ENCODE measurements around the gene DKKL1. TPM values are rescaled to one million over a fixed set of nuclear protein-coding genes. Genes with fewer than 3 reads are reported as not detected.

DKKL1 gene
- total RNA-seq, 2 donors from 2014 or later = not detected

DNA sequence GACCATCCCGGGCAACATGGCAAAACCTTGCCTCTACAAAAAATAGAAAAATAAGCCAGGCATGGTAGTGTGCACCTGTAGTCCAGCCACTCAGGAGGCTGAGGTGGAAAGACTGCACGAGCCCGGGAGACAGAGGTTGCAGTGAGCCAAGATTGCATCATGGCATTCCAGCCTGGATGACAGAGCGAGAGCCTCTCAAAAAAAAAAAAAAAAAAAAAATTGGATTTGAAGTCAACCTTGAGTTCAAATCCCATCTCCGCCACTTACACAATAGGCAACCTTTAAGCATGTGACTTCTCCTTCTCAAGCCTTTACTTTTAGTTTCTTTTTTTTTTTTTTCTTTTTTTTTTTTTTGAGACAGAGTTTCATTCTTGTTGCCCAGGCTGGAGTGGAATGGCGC, 36.4 kb downstream of the DKKL1 start:
- Mint-ChIP-seq H3K27ac (no peak overlapping the region), H3K27me3 (no peaks in the 10 kb centered on the region)
- ATAC-seq = no peak

DNA sequence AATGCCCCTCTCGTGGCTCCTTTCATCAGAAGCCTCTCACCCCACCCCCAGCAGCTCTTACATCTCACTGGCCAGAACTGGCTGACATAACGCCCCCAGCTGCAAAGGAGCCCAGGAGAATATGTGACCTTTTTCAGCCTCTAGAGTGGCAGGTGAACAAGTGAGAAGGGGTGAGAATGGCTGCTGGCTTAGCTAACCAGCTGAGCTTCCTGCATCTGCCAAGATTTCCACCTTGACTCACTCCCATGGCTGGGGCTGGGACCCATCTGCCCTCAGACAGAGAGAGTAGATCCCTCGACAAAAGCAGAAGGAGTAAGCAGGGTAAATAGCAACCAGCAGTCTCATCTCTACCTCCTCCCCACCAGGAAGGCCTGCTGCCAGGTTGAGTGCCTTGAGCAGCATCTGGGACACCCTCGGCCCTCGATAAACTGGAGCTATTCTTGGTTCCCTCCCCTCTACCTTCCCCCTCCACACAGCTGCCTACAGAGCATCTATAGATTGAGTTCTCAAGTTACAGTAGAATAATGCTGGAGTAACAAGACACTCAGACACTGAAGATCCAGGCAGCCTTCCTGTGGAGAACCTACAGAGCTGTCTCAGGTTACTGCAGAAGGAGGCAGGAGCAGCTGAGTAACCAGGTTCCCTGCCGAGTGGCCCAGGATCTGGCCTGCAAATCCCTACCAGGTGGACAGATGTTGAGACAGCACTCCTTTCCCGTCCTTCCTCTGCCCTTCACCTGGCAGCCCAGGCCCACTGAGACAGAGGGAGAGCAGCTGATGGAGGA, 39.9 kb downstream of the DKKL1 start:
- Mint-ChIP-seq H3K27me3 (no peaks in the 10 kb centered on the region), H3K27ac (peak overlapping the region; percentile 67), H3K4me1 (peaks cover 24% of the 10 kb centered on the region), H3K4me3 (no peak overlapping the region), H3K36me3 (ENCODE audit: low read depth) (peaks cover 2% of the 10 kb centered on the region)
- DNase-seq (no peak), ATAC-seq (no peak)
- H3K9me3 ChIP-seq (ENCODE audit: control insufficient read depth, low read length, poor library complexity, severe bottlenecking) = no peaks in the 10 kb centered on the region

More for the DNA sequence above, 36.4 kb downstream of the DKKL1 start:
- Mint-ChIP-seq H3K4me1 (peaks cover 21% of the 10 kb centered on the region), H3K4me3 (no peak overlapping the region), H3K36me3 (ENCODE audit: low read depth) (peaks cover 3% of the 10 kb centered on the region)
- DNase-seq = no peak
- H3K9me3 ChIP-seq (ENCODE audit: control insufficient read depth, low read length, poor library complexity, severe bottlenecking) = no peaks in the 10 kb centered on the region

DNA sequence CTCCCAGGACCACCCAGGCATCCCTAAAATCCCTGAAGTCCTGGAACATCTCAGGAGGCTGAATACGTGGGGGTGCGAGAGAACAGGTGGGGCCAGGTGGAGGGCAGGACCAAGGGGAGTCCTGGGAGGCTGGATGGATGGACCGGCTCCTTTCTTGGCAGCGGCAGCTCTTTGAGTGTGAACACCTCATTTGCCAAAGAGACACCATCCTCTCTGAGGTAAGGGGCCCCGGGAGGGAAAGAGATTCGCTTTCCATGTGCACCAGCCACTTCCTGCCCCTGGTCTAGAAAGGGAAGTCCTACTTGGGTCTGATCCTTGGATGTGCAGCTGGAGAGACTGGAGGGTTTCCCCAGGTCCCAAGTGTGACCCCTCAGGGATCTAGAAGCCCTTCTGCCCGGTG, 43.4 kb downstream of the DKKL1 start:
- no peaks in the 10 kb centered on the region for H3K9me3 ChIP-seq (ENCODE audit: control insufficient read depth, low read length, poor library complexity, severe bottlenecking)
- ATAC-seq = no peak
- no peak for DNase-seq
- peaks cover 47% of the 10 kb centered on the region for H3K4me1 Mint-ChIP-seq
- peak overlapping the region; percentile 95 for H3K27ac Mint-ChIP-seq
- peaks cover 2% of the 10 kb centered on the region for H3K36me3 Mint-ChIP-seq (ENCODE audit: low read depth)
- H3K4me3 Mint-ChIP-seq = no peak overlapping the region
- H3K27me3 Mint-ChIP-seq = no peaks in the 10 kb centered on the region

DNA sequence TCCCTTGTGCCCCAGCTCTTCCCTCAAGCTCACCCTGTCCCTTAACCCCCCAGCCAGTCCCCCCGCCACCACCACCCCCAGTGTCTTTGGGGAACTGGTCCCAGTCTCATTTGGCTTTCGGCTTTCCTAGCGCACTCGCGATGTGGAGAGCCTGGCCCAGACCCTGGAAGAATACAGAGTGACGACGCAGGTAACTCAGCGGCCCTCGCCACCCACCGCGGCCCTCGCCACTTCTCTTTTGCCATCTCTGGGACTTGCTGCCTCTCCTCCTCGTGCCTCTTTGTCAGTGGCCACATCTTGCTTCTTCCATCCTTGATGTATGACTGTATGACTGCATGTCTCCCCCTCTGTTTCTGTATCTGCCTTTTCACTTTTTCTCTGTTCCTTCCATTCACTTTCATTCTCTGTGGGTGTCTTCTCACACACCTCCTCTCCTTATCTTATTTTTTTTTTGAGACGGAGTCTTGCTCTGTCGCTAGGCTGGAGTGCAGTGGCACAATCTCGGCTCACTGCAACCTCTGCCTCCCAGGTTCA, 43.9 kb downstream of the DKKL1 start:
- Mint-ChIP-seq H3K27me3 (no peaks in the 10 kb centered on the region), H3K36me3 (ENCODE audit: low read depth) (peaks cover 2% of the 10 kb centered on the region), H3K4me3 (peak overlapping the region; percentile 79), H3K4me1 (peaks cover 51% of the 10 kb centered on the region), H3K27ac (peak overlapping the region; percentile 95)
- DNase-seq (no peak), ATAC-seq (no peak)
- no peaks in the 10 kb centered on the region for H3K9me3 ChIP-seq (ENCODE audit: control insufficient read depth, low read length, poor library complexity, severe bottlenecking)

DNA sequence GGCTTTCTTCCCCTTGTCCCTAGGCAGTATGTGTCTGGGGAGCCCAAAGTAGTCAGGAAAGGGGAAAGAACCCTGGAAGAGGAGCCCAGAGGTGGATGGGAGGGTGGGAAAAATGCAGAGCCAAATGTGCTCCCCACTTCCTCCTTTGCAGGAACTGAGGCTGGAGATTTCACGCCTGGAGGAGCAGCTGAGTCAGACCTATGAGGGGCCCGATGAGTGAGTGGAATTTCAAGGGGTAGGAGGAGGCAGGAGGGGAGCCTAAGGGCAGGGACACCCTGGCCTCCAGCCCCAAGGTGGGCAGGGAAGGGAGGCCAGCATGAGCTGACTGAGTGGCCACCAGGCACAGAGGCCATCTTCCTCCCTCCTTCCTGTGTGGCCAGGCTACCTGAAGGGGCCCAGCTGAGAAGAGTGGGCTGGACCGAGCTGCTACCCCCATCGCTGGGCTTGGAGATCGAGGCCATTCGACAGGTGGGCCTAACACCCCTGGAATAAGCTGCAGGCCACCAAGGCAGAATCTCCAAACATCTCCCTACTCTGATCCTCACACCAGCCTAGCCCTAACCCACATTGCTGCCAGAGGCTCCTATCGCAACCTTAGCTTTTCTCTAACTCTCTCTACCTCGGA, 45.3 kb downstream of the DKKL1 start:
- ATAC-seq = no peak
- Mint-ChIP-seq H3K36me3 (ENCODE audit: low read depth) (peaks cover 2% of the 10 kb centered on the region), H3K27ac (peak overlapping the region; percentile 95), H3K4me1 (peaks cover 52% of the 10 kb centered on the region), H3K4me3 (peak overlapping the region; percentile 79), H3K27me3 (no peaks in the 10 kb centered on the region)
- DNase-seq = no peak
- no peaks in the 10 kb centered on the region for H3K9me3 ChIP-seq (ENCODE audit: control insufficient read depth, low read length, poor library complexity, severe bottlenecking)

DNA sequence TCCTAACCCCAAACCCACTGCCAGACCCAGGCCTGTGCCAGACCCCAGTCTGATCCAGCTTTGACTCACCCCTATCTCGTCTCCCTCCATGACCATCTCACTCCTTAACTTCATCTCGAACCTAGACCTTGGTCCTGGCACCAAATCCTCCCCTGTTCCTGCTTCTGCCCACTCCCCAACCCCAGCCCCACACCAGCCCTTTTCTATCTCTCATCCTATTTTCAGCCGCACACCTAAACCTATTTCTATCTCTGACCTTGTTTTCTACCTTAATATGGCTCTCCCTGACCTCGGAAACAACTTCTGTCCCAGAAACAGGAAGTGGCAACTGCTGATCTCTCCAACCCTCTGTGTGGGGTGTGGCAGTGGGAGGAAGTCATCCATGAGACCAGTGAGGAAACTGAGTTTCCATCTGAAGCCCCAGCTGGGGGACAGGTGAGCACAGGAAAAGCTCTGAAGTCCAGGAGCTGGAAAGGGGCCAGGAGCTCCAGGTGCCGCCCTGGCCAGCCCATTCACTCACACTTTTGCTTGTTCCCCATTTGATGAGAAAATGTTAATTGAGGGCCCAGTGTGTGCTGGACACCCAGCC, 45.9 kb downstream of the DKKL1 start:
- no peak for DNase-seq
- H3K27ac Mint-ChIP-seq = peak overlapping the region; percentile 95
- H3K4me3 Mint-ChIP-seq = peak overlapping the region; percentile 71
- H3K4me1 Mint-ChIP-seq = peaks cover 52% of the 10 kb centered on the region
- peak; percentile 75 for ATAC-seq
- no peaks in the 10 kb centered on the region for H3K9me3 ChIP-seq (ENCODE audit: control insufficient read depth, low read length, poor library complexity, severe bottlenecking)
- peaks cover 2% of the 10 kb centered on the region for H3K36me3 Mint-ChIP-seq (ENCODE audit: low read depth)
- no peaks in the 10 kb centered on the region for H3K27me3 Mint-ChIP-seq

DNA sequence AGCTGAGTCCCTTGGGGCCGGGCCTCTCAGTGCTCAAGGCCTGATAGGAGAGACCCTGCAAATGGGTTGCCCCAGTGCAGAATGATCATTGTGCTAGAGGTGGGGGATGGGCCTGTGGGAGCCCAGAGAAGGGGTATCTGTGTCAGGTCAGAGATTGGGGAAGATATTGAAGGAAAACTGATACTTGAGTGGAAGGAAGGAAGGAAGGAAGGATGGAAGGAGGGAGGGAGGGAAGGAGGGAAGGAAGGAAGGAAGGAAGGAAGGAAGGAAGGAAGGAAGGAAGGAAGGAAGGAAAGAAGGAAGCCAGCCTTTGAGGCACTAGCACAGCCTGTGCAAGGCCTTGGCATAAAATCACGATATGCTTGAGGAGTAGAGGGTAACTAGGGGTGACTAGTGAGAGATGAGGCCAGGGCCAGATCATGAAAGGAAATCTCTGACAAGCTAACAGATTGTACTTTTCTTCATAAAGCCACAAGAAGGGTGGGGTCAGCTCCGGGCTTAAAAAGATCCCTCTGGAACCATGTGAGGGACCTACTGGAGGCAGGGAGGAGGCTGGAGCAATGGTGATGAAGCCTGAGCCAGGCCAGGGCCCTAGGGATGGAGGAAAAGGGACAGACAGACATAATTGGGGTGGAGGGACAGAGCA, 48.1 kb downstream of the DKKL1 start:
- no peak for ATAC-seq
- peak overlapping the region; percentile 42 for H3K4me3 Mint-ChIP-seq
- DNase-seq = no peak
- H3K36me3 Mint-ChIP-seq (ENCODE audit: low read depth) = peaks cover 2% of the 10 kb centered on the region
- peaks cover 52% of the 10 kb centered on the region for H3K4me1 Mint-ChIP-seq
- H3K27ac Mint-ChIP-seq = peak overlapping the region; percentile 95
- no peaks in the 10 kb centered on the region for H3K27me3 Mint-ChIP-seq
- H3K9me3 ChIP-seq (ENCODE audit: control insufficient read depth, low read length, poor library complexity, severe bottlenecking) = no peaks in the 10 kb centered on the region

DNA sequence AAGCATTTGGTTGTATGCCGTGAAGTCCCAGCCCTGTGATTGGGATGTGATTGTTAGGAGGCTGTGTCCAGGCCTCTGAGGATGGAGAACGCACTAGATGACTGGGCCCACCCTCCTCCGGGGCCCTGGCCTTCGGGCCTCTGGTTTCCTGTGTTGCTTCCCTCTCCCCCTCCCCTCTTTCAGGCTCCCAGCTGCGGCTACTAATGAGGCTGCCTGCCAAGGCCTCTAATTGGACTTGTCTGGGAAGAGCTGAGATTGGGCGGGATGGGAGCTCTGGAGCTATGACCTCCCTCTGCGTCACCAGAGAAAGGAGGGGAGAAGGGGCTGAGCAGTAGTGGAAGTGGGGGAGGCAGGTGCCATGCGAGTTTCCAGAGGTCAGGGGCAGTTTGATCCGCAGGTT, 49.7 kb downstream of the DKKL1 start:
- Mint-ChIP-seq H3K36me3 (ENCODE audit: low read depth) (peaks cover 2% of the 10 kb centered on the region), H3K4me1 (peaks cover 48% of the 10 kb centered on the region), H3K27ac (peak overlapping the region; percentile 32), H3K27me3 (peaks cover 10% of the 10 kb centered on the region), H3K4me3 (no peak overlapping the region)
- DNase-seq = no peak
- no peaks in the 10 kb centered on the region for H3K9me3 ChIP-seq (ENCODE audit: control insufficient read depth, low read length, poor library complexity, severe bottlenecking)
- ATAC-seq = no peak

DNA sequence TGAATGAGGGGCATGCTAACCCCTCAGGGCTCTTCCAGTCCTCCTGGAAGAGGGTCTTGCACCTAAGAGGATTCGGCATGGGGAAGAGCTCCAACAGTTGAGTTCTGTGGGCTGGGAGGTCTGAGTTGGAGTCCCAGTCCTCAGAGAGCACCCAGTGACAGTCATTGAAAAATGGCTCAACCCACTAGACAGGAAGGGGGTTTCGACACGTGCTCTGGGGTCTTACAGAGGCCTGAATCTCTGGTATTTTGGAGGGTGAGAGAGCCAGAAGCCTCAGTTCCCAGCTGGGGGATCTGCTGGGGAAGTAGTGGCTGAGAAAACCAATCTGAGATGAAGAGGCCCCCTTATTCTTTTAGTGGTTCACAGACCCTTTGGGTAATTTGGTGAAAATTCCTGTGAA, 50.6 kb downstream of the DKKL1 start:
- ATAC-seq = no peak
- Mint-ChIP-seq H3K27ac (no peak overlapping the region), H3K4me1 (peaks cover 40% of the 10 kb centered on the region), H3K4me3 (peak overlapping the region; percentile 25), H3K36me3 (ENCODE audit: low read depth) (peaks cover 2% of the 10 kb centered on the region), H3K27me3 (peaks cover 19% of the 10 kb centered on the region)
- DNase-seq = no peak
- H3K9me3 ChIP-seq (ENCODE audit: control insufficient read depth, low read length, poor library complexity, severe bottlenecking) = no peaks in the 10 kb centered on the region

DNA sequence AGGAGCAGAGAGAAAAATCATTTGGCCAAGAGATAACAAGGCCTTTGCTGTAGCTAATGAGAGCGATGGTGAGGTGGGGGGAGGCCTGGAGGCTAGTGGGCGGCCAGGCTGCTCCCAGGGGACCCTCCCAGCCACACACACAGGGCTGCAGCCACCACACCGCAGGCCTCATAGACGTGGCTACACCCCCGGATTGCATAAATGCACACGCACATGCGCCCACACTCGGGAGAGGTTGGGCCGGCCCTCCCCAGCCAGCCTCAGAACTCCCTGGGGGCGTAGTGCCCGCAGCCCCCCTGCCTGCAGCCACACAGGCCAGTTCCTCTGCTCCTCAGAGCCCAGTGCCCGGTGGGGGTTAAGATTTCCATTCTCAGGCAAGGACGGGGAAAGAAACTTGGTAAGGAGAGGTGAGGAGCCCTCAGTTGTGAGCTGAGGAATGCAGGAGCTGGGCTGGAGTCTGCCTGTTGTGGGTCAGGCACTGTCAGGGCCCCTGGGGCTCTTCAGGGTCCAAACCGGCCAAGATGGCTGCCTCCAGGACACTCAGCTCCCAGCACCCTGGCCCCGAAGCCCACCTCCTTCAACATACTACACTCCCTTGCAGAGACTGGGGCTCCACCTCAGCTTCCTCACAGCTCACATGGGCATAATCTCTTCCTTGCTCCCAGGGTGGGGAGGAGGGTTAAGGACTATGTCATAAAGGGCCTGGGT, 51.6 kb downstream of the DKKL1 start:
- no peaks in the 10 kb centered on the region for H3K9me3 ChIP-seq (ENCODE audit: control insufficient read depth, low read length, poor library complexity, severe bottlenecking)
- Mint-ChIP-seq H3K27me3 (peaks cover 29% of the 10 kb centered on the region), H3K36me3 (ENCODE audit: low read depth) (peaks cover 5% of the 10 kb centered on the region), H3K27ac (no peak overlapping the region), H3K4me1 (peaks cover 38% of the 10 kb centered on the region), H3K4me3 (no peak overlapping the region)
- ATAC-seq (no peak), DNase-seq (no peak)

DNA sequence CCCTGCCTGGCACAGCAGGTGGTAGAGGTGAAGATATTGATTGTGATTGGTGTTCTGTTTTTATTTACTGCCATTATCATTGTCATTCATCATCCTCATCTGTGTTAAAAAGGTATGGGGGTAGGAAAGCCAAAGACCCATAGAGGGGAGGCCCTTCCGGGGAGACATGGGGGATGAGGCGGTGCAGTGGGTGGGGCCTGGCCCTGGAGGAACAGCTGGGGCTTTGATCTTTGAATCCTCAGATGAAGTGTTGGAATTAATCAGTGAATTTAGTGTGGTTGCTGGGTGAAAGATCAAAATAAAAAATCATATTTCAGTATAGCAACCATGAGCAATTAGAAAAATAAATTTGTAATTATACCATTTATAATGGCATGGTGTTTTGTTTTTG, 52.1 kb downstream of the DKKL1 start:
- H3K4me1 Mint-ChIP-seq = peaks cover 38% of the 10 kb centered on the region
- no peak overlapping the region for H3K27ac Mint-ChIP-seq
- no peaks in the 10 kb centered on the region for H3K9me3 ChIP-seq (ENCODE audit: control insufficient read depth, low read length, poor library complexity, severe bottlenecking)
- no peak overlapping the region for H3K4me3 Mint-ChIP-seq
- DNase-seq = no peak
- H3K27me3 Mint-ChIP-seq = peaks cover 34% of the 10 kb centered on the region
- ATAC-seq = no peak
- peaks cover 5% of the 10 kb centered on the region for H3K36me3 Mint-ChIP-seq (ENCODE audit: low read depth)

DNA sequence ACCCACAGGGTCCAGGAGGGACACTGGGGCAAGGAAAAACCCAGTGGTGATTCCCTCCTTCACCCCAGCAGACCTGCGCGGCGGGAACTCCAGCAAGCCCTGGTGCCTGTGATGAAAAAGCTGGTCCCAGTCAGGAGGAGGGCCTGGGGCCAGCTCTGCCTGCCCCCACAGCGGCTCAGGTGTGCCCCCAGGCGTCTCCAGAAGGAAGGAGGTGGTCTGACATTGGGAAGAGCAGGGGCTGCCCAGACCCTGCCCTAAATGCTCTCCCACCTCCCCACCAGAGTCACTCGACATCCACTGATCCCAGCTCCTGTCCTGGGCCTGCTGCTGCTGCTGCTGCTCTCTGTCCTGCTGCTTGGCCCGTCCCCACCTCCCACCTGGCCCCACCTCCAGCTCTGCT, 53.4 kb downstream of the DKKL1 start:
- DNase-seq = no peak
- ATAC-seq = no peak
- Mint-ChIP-seq H3K27ac (no peak overlapping the region), H3K36me3 (ENCODE audit: low read depth) (peaks cover 9% of the 10 kb centered on the region), H3K27me3 (peaks cover 47% of the 10 kb centered on the region), H3K4me3 (no peak overlapping the region), H3K4me1 (peaks cover 38% of the 10 kb centered on the region)
- H3K9me3 ChIP-seq (ENCODE audit: control insufficient read depth, low read length, poor library complexity, severe bottlenecking) = no peaks in the 10 kb centered on the region
